ENCODE results near the gene PLCB1. TPM values are rescaled to one million over a fixed set of nuclear protein-coding genes. Genes with fewer than 3 reads are reported as not detected.

The PLCB1 gene
- total RNA-seq, 1 donor, result 35.4 TPM

- no peak overlapping the region for H3K4me3 ChIP-seq (ENCODE audit: low read depth, low read length)
- no peak for TF ChIP-seq CTCF (IDR thresholded peaks at IDR 0.05; ENCODE audit: insufficient read depth, low read depth, low read length)
- no peak for DNase-seq (ENCODE audit: low read depth)
Observed at GRCh38 chr20:8930726-8931125, 798.7 kb downstream of the PLCB1 start.

GRCh38 chr20:8932192-8933165 lies 800.4 kb downstream of the PLCB1 start:
- no peak overlapping the region for H3K4me3 ChIP-seq (ENCODE audit: low read depth, low read length)
- DNase-seq (ENCODE audit: low read depth), result no peak
- TF ChIP-seq CTCF (IDR thresholded peaks at IDR 0.05; ENCODE audit: insufficient read depth, low read depth, low read length), result no peak

- TF ChIP-seq CTCF (IDR thresholded peaks at IDR 0.05; ENCODE audit: insufficient read depth, low read depth, low read length), result no peak
- DNase-seq (ENCODE audit: low read depth), result no peak
- no peak overlapping the region for H3K4me3 ChIP-seq (ENCODE audit: low read depth, low read length)
Observed at GRCh38 chr20:8933381-8933807, 801.3 kb downstream of the PLCB1 start.

- TF ChIP-seq CTCF (IDR thresholded peaks at IDR 0.05; ENCODE audit: insufficient read depth, low read depth, low read length), result no peak
- DNase-seq (ENCODE audit: low read depth), result no peak
Observed at GRCh38 chr20:8934362-8934761, 802.3 kb downstream of the PLCB1 start.

More at GRCh38 chr20:8934362-8934761, 802.3 kb downstream of the PLCB1 start:
- H3K4me3 ChIP-seq (ENCODE audit: low read depth, low read length), result no peak overlapping the region

Small RNAs within 50 kb of the gene (small RNA-seq; reads per million reads assigned to genes)
- gene AL445567.1 (not detected), gene RNU105B (not detected)

Other genes with a start within 250 kb of the PLCB1 start
- not detected in 2 replicates for gene HAO1, start 191.8 kb upstream of the PLCB1 start, total RNA-seq
- gene TMX4, start 112.5 kb upstream of the PLCB1 start, total RNA-seq, result 32.8 and 36.1 TPM in 2 replicates

All from fibroblast of villous mesenchyme (primary cell).